Transverse colon (tissue), 4 donors: ENCODE data around the gene PITRM1.

Source experiments
- CTCF ChIP-seq, 5 experiments: fragments of 200-600 bp in 3 of 5; fragments of 450-650 bp in 2 of 5; sonication (generic) in 3 of 5; IDR thresholded peaks; 1 replicate in 2 of 5; 2 replicates in 3 of 5; pipeline ENCODE4 v1.5.1; 2016 to 2017; ENCODE audit warnings: antibody characterized with exemption in 5 of 5, inconsistent platforms in 3 of 5, mild to moderate bottlenecking in 2 of 5, moderate library complexity in 1 of 5
- EP300 ChIP-seq: sonication (generic); formaldehyde crosslinking; IDR thresholded peaks from one replicate; pipeline ENCODE4 v1.6.1; 2017; ENCODE audit warnings: antibody characterized with exemption, low read depth
- POLR2A ChIP-seq: fragments of 450-650 bp; IDR thresholded peaks from one replicate; pipeline ENCODE4 v1.6.1; 2016; ENCODE audit warnings: antibody characterized with exemption, mild to moderate bottlenecking, moderate library complexity
- POLR2AphosphoS5 ChIP-seq, 3 donors: sonication (generic); formaldehyde crosslinking; IDR thresholded peaks; one replicate each; pipeline ENCODE4 v1.6.1; 2016; ENCODE audit warnings: antibody characterized with exemption in 3 of 3

- TF ChIP-seq POLR2A, result no peak
- TF ChIP-seq CTCF (IDR thresholded peaks at IDR 0.05), result no peak
- TF ChIP-seq EP300, result no peak
- no peak for TF ChIP-seq POLR2AphosphoS5 (IDR thresholded peaks at IDR 0.05)
Observed at GRCh38 chr10:3206511-3207157, 34.1 kb upstream of the PITRM1 start.
